ENCODE measurements around the gene TGM1.
A peak's percentile ranks its signal among the peaks of the same experiment; 100 is the strongest.

The TGM1 gene

DNA sequence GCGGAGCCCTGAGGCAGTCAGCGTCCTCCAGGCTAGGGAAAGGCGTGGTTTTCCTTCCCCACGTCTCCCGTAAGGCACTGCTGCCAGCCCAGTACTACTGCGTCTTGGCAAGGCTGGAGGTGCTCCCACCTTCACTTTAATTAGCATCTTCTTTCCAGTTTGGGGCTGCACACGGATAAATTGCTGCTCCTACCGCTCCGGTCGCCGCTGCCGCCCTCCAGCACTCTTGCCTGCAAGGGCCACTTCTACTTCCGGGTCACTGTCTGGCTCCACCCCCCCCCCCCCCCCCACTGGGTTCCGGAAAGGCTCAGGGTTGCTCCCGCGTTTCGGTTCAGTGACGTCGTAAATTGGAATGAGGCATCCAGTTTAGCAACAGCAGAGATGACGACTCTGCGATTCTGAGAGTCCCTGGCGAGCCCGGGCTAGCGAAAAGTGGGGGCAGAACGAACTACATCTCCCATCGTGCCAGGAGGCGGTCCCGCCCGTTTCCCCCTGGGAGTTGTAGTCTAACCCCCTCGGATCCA, 30.8 kb downstream of the TGM1 start, which contains the start of gene NEDD8 (continued):
- TF ChIP-seq YY2 (tag by site-specific recombination; IDR thresholded peaks at IDR 0.05) (no peak), ZNF292 (tag by site-specific recombination; IDR thresholded peaks at IDR 0.05; ENCODE audit: borderline replicate concordance, low read depth) (no peak), ZNF785 (tag by site-specific recombination; IDR thresholded peaks at IDR 0.05) (no peak), ZNF24 (tag by site-specific recombination; IDR thresholded peaks at IDR 0.05) (0 out of 2 replicates have a peak, but pooled peaks have one; percentile 58), ZNF433 (tag by site-specific recombination; IDR thresholded peaks at IDR 0.05; ENCODE audit: low read depth) (no peak), ZNF239 (tag by site-specific recombination; IDR thresholded peaks at IDR 0.05) (no peak), ZNF350 (tag by site-specific recombination; IDR thresholded peaks at IDR 0.05) (no peak), KLF16 (tag by site-specific recombination; IDR thresholded peaks at IDR 0.05) (peak; percentile 40; the same call in 1 of the 2 replicates), ZNF629 (tag by site-specific recombination; IDR thresholded peaks at IDR 0.05) (peak; percentile 98), SALL2 (tag by site-specific recombination; IDR thresholded peaks at IDR 0.05; ENCODE audit: borderline replicate concordance) (no peak), ZNF555 (tag by site-specific recombination; conservative IDR thresholded peaks at IDR 0.05) (no peak), ZNF23 (tag by site-specific recombination; IDR thresholded peaks at IDR 0.05; ENCODE audit: borderline replicate concordance) (no peak), ZNF510 (tag by site-specific recombination; IDR thresholded peaks at IDR 0.05; ENCODE audit: insufficient replicate concordance) (no peak), ZNF561 (tag by site-specific recombination; IDR thresholded peaks at IDR 0.05; ENCODE audit: borderline replicate concordance) (no peak), ZNF169 (tag by site-specific recombination; IDR thresholded peaks at IDR 0.05) (no peak), SCRT1 (tag by site-specific recombination; IDR thresholded peaks at IDR 0.05; ENCODE audit: borderline replicate concordance) (no peak), ZNF426 (tag by site-specific recombination; IDR thresholded peaks at IDR 0.05) (no peak), ZNF404 (tag by site-specific recombination; IDR thresholded peaks at IDR 0.05) (no peak), ZNF341 (tag by site-specific recombination; IDR thresholded peaks at IDR 0.05; ENCODE audit: low read depth) (no peak; the same call in 1 of the 2 replicates), SP3 (tag by site-specific recombination; IDR thresholded peaks at IDR 0.05) (peak; percentile 95), ZNF664 (tag by site-specific recombination; IDR thresholded peaks at IDR 0.05) (no peak), ZNF596 (tag by site-specific recombination; IDR thresholded peaks at IDR 0.05) (no peak), ZNF670 (tag by site-specific recombination; IDR thresholded peaks at IDR 0.05; ENCODE audit: low read depth) (no peak), ZFP3 (tag by site-specific recombination; IDR thresholded peaks at IDR 0.05; ENCODE audit: low read depth) (no peak), MYNN (tag by site-specific recombination; IDR thresholded peaks at IDR 0.05; ENCODE audit: borderline replicate concordance) (no peak), HOXC10 (CRISPR knock-in tag; IDR thresholded peaks at IDR 0.05) (no peak)
- TF ChIP-seq, protein P1, sequence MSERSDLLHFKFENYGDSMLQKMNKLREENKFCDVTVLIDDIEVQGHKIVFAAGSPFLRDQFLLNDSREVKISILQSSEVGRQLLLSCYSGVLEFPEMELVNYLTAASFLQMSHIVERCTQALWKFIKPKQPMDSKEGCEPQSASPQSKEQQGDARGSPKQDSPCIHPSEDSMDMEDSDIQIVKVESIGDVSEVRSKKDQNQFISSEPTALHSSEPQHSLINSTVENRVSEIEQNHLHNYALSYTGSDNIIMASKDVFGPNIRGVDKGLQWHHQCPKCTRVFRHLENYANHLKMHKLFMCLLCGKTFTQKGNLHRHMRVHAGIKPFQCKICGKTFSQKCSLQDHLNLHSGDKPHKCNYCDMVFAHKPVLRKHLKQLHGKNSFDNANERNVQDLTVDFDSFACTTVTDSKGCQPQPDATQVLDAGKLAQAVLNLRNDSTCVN (tag by site-specific recombination; optimal IDR thresholded peaks at IDR 0.05): peak; percentile 18
- TF ChIP-seq, protein P2, sequence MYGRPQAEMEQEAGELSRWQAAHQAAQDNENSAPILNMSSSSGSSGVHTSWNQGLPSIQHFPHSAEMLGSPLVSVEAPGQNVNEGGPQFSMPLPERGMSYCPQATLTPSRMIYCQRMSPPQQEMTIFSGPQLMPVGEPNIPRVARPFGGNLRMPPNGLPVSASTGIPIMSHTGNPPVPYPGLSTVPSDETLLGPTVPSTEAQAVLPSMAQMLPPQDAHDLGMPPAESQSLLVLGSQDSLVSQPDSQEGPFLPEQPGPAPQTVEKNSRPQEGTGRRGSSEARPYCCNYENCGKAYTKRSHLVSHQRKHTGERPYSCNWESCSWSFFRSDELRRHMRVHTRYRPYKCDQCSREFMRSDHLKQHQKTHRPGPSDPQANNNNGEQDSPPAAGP (tag by site-specific recombination; IDR thresholded peaks at IDR 0.05): no peak
- TF ChIP-seq, protein P3, sequence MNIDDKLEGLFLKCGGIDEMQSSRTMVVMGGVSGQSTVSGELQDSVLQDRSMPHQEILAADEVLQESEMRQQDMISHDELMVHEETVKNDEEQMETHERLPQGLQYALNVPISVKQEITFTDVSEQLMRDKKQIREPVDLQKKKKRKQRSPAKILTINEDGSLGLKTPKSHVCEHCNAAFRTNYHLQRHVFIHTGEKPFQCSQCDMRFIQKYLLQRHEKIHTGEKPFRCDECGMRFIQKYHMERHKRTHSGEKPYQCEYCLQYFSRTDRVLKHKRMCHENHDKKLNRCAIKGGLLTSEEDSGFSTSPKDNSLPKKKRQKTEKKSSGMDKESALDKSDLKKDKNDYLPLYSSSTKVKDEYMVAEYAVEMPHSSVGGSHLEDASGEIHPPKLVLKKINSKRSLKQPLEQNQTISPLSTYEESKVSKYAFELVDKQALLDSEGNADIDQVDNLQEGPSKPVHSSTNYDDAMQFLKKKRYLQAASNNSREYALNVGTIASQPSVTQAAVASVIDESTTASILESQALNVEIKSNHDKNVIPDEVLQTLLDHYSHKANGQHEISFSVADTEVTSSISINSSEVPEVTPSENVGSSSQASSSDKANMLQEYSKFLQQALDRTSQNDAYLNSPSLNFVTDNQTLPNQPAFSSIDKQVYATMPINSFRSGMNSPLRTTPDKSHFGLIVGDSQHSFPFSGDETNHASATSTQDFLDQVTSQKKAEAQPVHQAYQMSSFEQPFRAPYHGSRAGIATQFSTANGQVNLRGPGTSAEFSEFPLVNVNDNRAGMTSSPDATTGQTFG (tag by site-specific recombination; IDR thresholded peaks at IDR 0.05; ENCODE audit: borderline replicate concordance): no peak
- TF ChIP-seq, protein P4, sequence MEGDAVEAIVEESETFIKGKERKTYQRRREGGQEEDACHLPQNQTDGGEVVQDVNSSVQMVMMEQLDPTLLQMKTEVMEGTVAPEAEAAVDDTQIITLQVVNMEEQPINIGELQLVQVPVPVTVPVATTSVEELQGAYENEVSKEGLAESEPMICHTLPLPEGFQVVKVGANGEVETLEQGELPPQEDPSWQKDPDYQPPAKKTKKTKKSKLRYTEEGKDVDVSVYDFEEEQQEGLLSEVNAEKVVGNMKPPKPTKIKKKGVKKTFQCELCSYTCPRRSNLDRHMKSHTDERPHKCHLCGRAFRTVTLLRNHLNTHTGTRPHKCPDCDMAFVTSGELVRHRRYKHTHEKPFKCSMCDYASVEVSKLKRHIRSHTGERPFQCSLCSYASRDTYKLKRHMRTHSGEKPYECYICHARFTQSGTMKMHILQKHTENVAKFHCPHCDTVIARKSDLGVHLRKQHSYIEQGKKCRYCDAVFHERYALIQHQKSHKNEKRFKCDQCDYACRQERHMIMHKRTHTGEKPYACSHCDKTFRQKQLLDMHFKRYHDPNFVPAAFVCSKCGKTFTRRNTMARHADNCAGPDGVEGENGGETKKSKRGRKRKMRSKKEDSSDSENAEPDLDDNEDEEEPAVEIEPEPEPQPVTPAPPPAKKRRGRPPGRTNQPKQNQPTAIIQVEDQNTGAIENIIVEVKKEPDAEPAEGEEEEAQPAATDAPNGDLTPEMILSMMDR (tag by site-specific recombination; IDR thresholded peaks at IDR 0.05): no peak
- TF ChIP-seq, protein P5, sequence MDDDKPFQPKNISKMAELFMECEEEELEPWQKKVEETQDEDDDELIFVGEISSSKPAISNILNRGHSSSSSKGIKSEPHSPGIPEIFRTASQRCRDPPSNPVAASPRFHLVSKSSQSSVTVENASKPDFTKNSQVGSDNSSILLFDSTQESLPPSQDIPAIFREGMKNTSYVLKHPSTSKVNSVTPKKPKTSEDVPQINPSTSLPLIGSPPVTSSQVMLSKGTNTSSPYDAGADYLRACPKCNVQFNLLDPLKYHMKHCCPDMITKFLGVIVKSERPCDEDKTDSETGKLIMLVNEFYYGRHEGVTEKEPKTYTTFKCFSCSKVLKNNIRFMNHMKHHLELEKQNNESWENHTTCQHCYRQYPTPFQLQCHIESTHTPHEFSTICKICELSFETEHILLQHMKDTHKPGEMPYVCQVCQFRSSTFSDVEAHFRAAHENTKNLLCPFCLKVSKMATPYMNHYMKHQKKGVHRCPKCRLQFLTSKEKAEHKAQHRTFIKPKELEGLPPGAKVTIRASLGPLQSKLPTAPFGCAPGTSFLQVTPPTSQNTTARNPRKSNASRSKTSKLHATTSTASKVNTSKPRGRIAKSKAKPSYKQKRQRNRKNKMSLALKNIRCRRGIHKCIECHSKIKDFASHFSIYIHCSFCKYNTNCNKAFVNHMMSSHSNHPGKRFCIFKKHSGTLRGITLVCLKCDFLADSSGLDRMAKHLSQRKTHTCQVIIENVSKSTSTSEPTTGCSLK (tag by site-specific recombination; IDR thresholded peaks at IDR 0.05): no peak

All from HEK293 (cell line).